ENCODE measurements around the gene PRIM2.
"Not testable (repeated sequence)": the region's sequence is repeated elsewhere in the genome, so short reads cannot be mapped to it uniquely, and the experiment has no call there.

PRIM2 gene

GRCh38 chr6:57461022-57461421 lies 143.6 kb downstream of the PRIM2 start:
- DNase-seq; H3K36me3 ChIP-seq (ENCODE audit: control insufficient read depth, insufficient read depth, low read length); H3K9me3 ChIP-seq (ENCODE audit: control insufficient read depth, low read length); H3K4me1 ChIP-seq (ENCODE audit: control insufficient read depth, insufficient read depth, low read length, poor library complexity, severe bottlenecking); H3K27ac ChIP-seq (ENCODE audit: insufficient read depth, low read length, poor library complexity, severe bottlenecking); H3K27me3 ChIP-seq (replicated peaks; ENCODE audit: control insufficient read depth, insufficient read depth, low read length, poor library complexity, severe bottlenecking); H3K4me3 ChIP-seq (ENCODE audit: insufficient read depth, low read depth, low read length, poor library complexity, severe bottlenecking): not testable (repeated sequence)

- H3K36me3 ChIP-seq (ENCODE audit: control insufficient read depth, insufficient read depth, low read length); H3K27me3 ChIP-seq (replicated peaks; ENCODE audit: control insufficient read depth, insufficient read depth, low read length, poor library complexity, severe bottlenecking); H3K4me3 ChIP-seq (ENCODE audit: insufficient read depth, low read depth, low read length, poor library complexity, severe bottlenecking); DNase-seq; H3K27ac ChIP-seq (ENCODE audit: insufficient read depth, low read length, poor library complexity, severe bottlenecking); H3K9me3 ChIP-seq (ENCODE audit: control insufficient read depth, low read length); H3K4me1 ChIP-seq (ENCODE audit: control insufficient read depth, insufficient read depth, low read length, poor library complexity, severe bottlenecking): not testable (repeated sequence)
Measured at GRCh38 chr6:57463809-57464208, 146.4 kb downstream of the PRIM2 start.

GRCh38 chr6:57465968-57466367 lies 148.5 kb downstream of the PRIM2 start:
- H3K4me3 ChIP-seq (ENCODE audit: insufficient read depth, low read depth, low read length, poor library complexity, severe bottlenecking); H3K27ac ChIP-seq (ENCODE audit: insufficient read depth, low read length, poor library complexity, severe bottlenecking); DNase-seq; H3K27me3 ChIP-seq (replicated peaks; ENCODE audit: control insufficient read depth, insufficient read depth, low read length, poor library complexity, severe bottlenecking); H3K4me1 ChIP-seq (ENCODE audit: control insufficient read depth, insufficient read depth, low read length, poor library complexity, severe bottlenecking); H3K9me3 ChIP-seq (ENCODE audit: control insufficient read depth, low read length); H3K36me3 ChIP-seq (ENCODE audit: control insufficient read depth, insufficient read depth, low read length): not testable (repeated sequence)

GRCh38 chr6:57469072-57469471 lies 151.6 kb downstream of the PRIM2 start:
- Histone ChIP-seq H3K36me3 (ENCODE audit: control insufficient read depth, insufficient read depth, low read length) (no peaks in the 10 kb centered on the region), H3K27me3 (replicated peaks; ENCODE audit: control insufficient read depth, insufficient read depth, low read length, poor library complexity, severe bottlenecking) (no peaks in the 10 kb centered on the region), H3K4me1 (ENCODE audit: control insufficient read depth, insufficient read depth, low read length, poor library complexity, severe bottlenecking) (no peaks in the 10 kb centered on the region), H3K27ac (ENCODE audit: insufficient read depth, low read length, poor library complexity, severe bottlenecking) (no peak overlapping the region), H3K4me3 (ENCODE audit: insufficient read depth, low read depth, low read length, poor library complexity, severe bottlenecking) (no peak overlapping the region), H3K9me3 (ENCODE audit: control insufficient read depth, low read length) (no peaks in the 10 kb centered on the region)
- no peak for DNase-seq

GRCh38 chr6:57470148-57470547 lies 152.7 kb downstream of the PRIM2 start:
- not testable (repeated sequence) for H3K4me1 ChIP-seq (ENCODE audit: control insufficient read depth, insufficient read depth, low read length, poor library complexity, severe bottlenecking); H3K36me3 ChIP-seq (ENCODE audit: control insufficient read depth, insufficient read depth, low read length); H3K27me3 ChIP-seq (replicated peaks; ENCODE audit: control insufficient read depth, insufficient read depth, low read length, poor library complexity, severe bottlenecking); H3K27ac ChIP-seq (ENCODE audit: insufficient read depth, low read length, poor library complexity, severe bottlenecking); H3K4me3 ChIP-seq (ENCODE audit: insufficient read depth, low read depth, low read length, poor library complexity, severe bottlenecking); H3K9me3 ChIP-seq (ENCODE audit: control insufficient read depth, low read length); DNase-seq

GRCh38 chr6:57471314-57471864 lies 154.0 kb downstream of the PRIM2 start:
- H3K9me3 ChIP-seq (ENCODE audit: control insufficient read depth, low read length); H3K36me3 ChIP-seq (ENCODE audit: control insufficient read depth, insufficient read depth, low read length); H3K27me3 ChIP-seq (replicated peaks; ENCODE audit: control insufficient read depth, insufficient read depth, low read length, poor library complexity, severe bottlenecking); DNase-seq; H3K4me1 ChIP-seq (ENCODE audit: control insufficient read depth, insufficient read depth, low read length, poor library complexity, severe bottlenecking); H3K4me3 ChIP-seq (ENCODE audit: insufficient read depth, low read depth, low read length, poor library complexity, severe bottlenecking); H3K27ac ChIP-seq (ENCODE audit: insufficient read depth, low read length, poor library complexity, severe bottlenecking): not testable (repeated sequence)

- H3K9me3 ChIP-seq (ENCODE audit: control insufficient read depth, low read length); H3K27ac ChIP-seq (ENCODE audit: insufficient read depth, low read length, poor library complexity, severe bottlenecking); H3K4me1 ChIP-seq (ENCODE audit: control insufficient read depth, insufficient read depth, low read length, poor library complexity, severe bottlenecking); DNase-seq; H3K27me3 ChIP-seq (replicated peaks; ENCODE audit: control insufficient read depth, insufficient read depth, low read length, poor library complexity, severe bottlenecking); H3K4me3 ChIP-seq (ENCODE audit: insufficient read depth, low read depth, low read length, poor library complexity, severe bottlenecking); H3K36me3 ChIP-seq (ENCODE audit: control insufficient read depth, insufficient read depth, low read length): not testable (repeated sequence)
Measured at GRCh38 chr6:57472861-57473362, 155.5 kb downstream of the PRIM2 start.

GRCh38 chr6:57474862-57475475 lies 157.5 kb downstream of the PRIM2 start:
- H3K4me1 ChIP-seq (ENCODE audit: control insufficient read depth, insufficient read depth, low read length, poor library complexity, severe bottlenecking); H3K9me3 ChIP-seq (ENCODE audit: control insufficient read depth, low read length); H3K4me3 ChIP-seq (ENCODE audit: insufficient read depth, low read depth, low read length, poor library complexity, severe bottlenecking); H3K27me3 ChIP-seq (replicated peaks; ENCODE audit: control insufficient read depth, insufficient read depth, low read length, poor library complexity, severe bottlenecking); DNase-seq; H3K36me3 ChIP-seq (ENCODE audit: control insufficient read depth, insufficient read depth, low read length); H3K27ac ChIP-seq (ENCODE audit: insufficient read depth, low read length, poor library complexity, severe bottlenecking): not testable (repeated sequence)

GRCh38 chr6:57475656-57476055 lies 158.2 kb downstream of the PRIM2 start:
- H3K27ac ChIP-seq (ENCODE audit: insufficient read depth, low read length, poor library complexity, severe bottlenecking) = not testable (repeated sequence)

GRCh38 chr6:57480194-57480593 lies 162.8 kb downstream of the PRIM2 start:
- not testable (repeated sequence) for H3K27me3 ChIP-seq (replicated peaks; ENCODE audit: control insufficient read depth, insufficient read depth, low read length, poor library complexity, severe bottlenecking); H3K36me3 ChIP-seq (ENCODE audit: control insufficient read depth, insufficient read depth, low read length); H3K4me1 ChIP-seq (ENCODE audit: control insufficient read depth, insufficient read depth, low read length, poor library complexity, severe bottlenecking); DNase-seq; H3K9me3 ChIP-seq (ENCODE audit: control insufficient read depth, low read length); H3K4me3 ChIP-seq (ENCODE audit: insufficient read depth, low read depth, low read length, poor library complexity, severe bottlenecking); H3K27ac ChIP-seq (ENCODE audit: insufficient read depth, low read length, poor library complexity, severe bottlenecking)

More at GRCh38 chr6:57475656-57476055, 158.2 kb downstream of the PRIM2 start:
- not testable (repeated sequence) for H3K4me1 ChIP-seq (ENCODE audit: control insufficient read depth, insufficient read depth, low read length, poor library complexity, severe bottlenecking); H3K9me3 ChIP-seq (ENCODE audit: control insufficient read depth, low read length); H3K27me3 ChIP-seq (replicated peaks; ENCODE audit: control insufficient read depth, insufficient read depth, low read length, poor library complexity, severe bottlenecking); DNase-seq; H3K4me3 ChIP-seq (ENCODE audit: insufficient read depth, low read depth, low read length, poor library complexity, severe bottlenecking); H3K36me3 ChIP-seq (ENCODE audit: control insufficient read depth, insufficient read depth, low read length)
